Progenitor cell of endocrine pancreas (in vitro differentiated cells): Measurements from ENCODE around the gene UBE3C. TPM values are rescaled to one million over a fixed set of nuclear protein-coding genes. Genes with fewer than 3 reads are reported as not detected.

ENCODE experiments used
- DNase-seq: peaks from one replicate; pipeline ENCODE4 v3.0.0; 2021; ENCODE audit warnings: low spot score; ENCODE audit not compliant: unreplicated experiment
- H3K27ac Mint-ChIP-seq: 2 replicates; pipeline ENCODE4 v1.8.0; 2021; ENCODE audit warnings: mild to moderate bottlenecking, moderate library complexity, mixed read lengths
- H3K27me3 Mint-ChIP-seq: 2 replicates; pipeline ENCODE4 v1.8.0; 2021; ENCODE audit warnings: mixed read lengths
- H3K36me3 Mint-ChIP-seq: 2 replicates; pipeline ENCODE4 v1.8.0; 2022; ENCODE audit warnings: mixed read lengths; ENCODE audit not compliant: insufficient read depth
- H3K4me1 Mint-ChIP-seq: 2 replicates; pipeline ENCODE4 v1.8.0; 2021; ENCODE audit warnings: low read depth, mixed read lengths
- H3K4me3 Mint-ChIP-seq: 2 replicates; pipeline ENCODE4 v1.8.0; 2021; ENCODE audit warnings: low read depth, mild to moderate bottlenecking, moderate library complexity, mixed read lengths
- H3K9me3 Mint-ChIP-seq: 2 replicates; pipeline ENCODE4 v1.8.0; 2021; ENCODE audit warnings: low read depth, mixed read lengths
- CTCF ChIP-seq: fragments of 200-600 bp; sonication (generic); IDR thresholded peaks from one replicate; pipeline ENCODE4 v1.5.0; 2021; ENCODE audit warnings: antibody characterized with exemption, mild to moderate bottlenecking; ENCODE audit not compliant: unreplicated experiment
- total RNA-seq: library from RNA; stranded (reverse); gene quantifications from 2 replicates; pipeline ENCODE4 v1.2.1, GENCODE V29; 2021

UBE3C gene
- total RNA-seq, 1 donor from 2014 or later: 62.5 TPM

- Mint-ChIP-seq H3K27ac (no peak overlapping the region), H3K4me1 (no peaks in the 10 kb centered on the region), H3K27me3 (no peaks in the 10 kb centered on the region), H3K4me3 (no peak overlapping the region), H3K36me3 (peaks cover 33% of the 10 kb centered on the region), H3K9me3 (no peaks in the 10 kb centered on the region)
- TF ChIP-seq CTCF: no peak
- DNase-seq: no peak
Observed at GRCh38 chr7:157234271-157234670, 95.5 kb downstream of the UBE3C start.

DNA sequence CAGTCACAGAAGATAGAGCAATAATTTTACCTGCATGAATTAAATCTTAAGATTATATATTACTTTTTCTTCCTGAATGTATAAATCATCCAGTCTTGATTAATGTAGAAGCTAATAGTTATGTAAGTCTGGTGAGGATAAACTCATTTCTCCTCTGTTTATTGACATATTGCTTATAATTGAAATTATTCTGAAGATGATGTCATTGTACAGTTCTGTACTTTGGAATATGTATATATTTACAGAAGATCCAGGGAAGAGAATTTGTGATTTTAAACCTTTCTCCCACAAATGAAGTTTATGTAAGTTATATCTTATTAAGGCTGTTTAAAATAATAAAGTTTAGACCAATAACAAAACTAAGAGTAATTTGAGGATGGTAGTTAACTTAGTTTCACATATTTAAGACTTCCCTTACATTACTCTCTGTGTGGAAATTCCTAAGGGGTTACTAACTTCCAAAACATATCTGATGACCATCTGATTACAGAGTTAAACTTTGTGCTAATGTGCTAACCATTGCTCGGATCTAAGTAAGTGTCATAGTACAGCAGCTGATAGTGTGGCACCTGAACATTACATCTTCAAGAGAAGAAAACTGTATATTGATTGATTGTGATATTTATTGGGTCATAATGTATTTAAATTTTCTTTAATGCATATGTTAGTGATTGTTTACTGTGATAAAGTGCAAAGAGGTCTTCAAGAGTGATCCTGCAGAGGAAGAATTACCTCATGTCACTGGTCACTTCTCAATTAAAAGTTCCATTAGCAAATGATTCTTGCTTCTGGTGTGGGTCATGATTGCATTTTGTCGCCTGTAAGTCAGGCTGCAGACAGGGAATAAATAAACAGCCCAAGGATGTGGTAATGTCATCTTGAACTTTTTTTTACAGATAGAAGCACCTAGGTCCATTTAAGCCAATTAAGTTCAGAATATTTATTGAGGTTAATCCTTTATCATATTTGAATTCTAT, 96.9 kb downstream of the UBE3C start:
- Mint-ChIP-seq H3K4me1 (no peaks in the 10 kb centered on the region), H3K36me3 (peaks cover 35% of the 10 kb centered on the region)
- no peak for DNase-seq

GRCh38 chr7:157238087-157238486, 99.4 kb downstream of the UBE3C start:
- DNase-seq: no peak
- no peak overlapping the region for H3K27ac Mint-ChIP-seq
- peak; percentile 18 for TF ChIP-seq CTCF

More for the DNA sequence above, 96.9 kb downstream of the UBE3C start:
- no peak for TF ChIP-seq CTCF
- no peaks in the 10 kb centered on the region for H3K27me3 Mint-ChIP-seq
- H3K4me3 Mint-ChIP-seq: no peak overlapping the region
- no peak overlapping the region for H3K27ac Mint-ChIP-seq
- no peaks in the 10 kb centered on the region for H3K9me3 Mint-ChIP-seq

DNA sequence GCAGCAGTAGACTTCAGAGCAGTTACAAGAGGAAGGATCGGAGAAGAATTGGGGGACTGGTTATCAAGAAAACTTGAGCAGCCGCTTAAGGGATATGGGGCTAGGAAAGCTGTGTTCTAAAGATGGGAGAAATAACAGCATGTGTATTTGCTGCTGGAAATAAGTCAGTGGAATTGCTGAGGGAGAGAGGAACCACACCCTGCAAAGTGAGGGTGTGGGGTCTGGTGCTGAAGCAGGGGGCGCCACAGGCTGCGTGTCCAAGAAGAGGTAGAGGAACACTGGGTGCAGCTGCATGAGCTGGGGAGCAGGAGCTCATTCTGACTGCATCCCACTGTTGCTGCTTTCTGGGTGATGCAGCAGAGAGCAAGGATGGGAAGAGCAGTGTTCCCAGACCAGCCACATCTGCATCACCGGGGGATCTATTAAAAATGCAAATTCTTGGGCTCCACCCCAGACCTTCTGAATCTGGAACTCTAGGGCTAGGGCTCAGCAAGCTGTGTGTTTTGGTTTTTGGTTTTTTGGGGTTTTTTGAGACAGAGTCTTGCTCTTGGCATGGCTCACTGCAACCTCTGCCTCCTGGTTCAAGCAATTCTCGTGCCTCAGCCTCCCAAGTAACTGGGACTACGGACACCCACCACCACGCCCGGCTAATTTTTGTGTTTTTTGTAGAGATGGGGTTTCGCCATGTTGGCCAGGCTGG, 101.0 kb downstream of the UBE3C start:
- peaks cover 22% of the 10 kb centered on the region for H3K36me3 Mint-ChIP-seq
- H3K9me3 Mint-ChIP-seq: no peaks in the 10 kb centered on the region

More at GRCh38 chr7:157238087-157238486, 99.4 kb downstream of the UBE3C start:
- Mint-ChIP-seq H3K27me3 (no peaks in the 10 kb centered on the region), H3K36me3 (peaks cover 23% of the 10 kb centered on the region), H3K4me1 (no peaks in the 10 kb centered on the region), H3K4me3 (no peak overlapping the region), H3K9me3 (no peaks in the 10 kb centered on the region)

More for the DNA sequence above, 101.0 kb downstream of the UBE3C start:
- H3K4me1 Mint-ChIP-seq: no peaks in the 10 kb centered on the region
- no peak overlapping the region for H3K4me3 Mint-ChIP-seq
- H3K27ac Mint-ChIP-seq: no peak overlapping the region
- DNase-seq: no peak
- H3K27me3 Mint-ChIP-seq: no peaks in the 10 kb centered on the region
- TF ChIP-seq CTCF: no peak
